Measurements from ENCODE around the gene AKAP12.
"Not testable (repeated sequence)": the region's sequence is repeated elsewhere in the genome, so short reads cannot be mapped to it uniquely, and the experiment has no call there.

Gene AKAP12

DNA sequence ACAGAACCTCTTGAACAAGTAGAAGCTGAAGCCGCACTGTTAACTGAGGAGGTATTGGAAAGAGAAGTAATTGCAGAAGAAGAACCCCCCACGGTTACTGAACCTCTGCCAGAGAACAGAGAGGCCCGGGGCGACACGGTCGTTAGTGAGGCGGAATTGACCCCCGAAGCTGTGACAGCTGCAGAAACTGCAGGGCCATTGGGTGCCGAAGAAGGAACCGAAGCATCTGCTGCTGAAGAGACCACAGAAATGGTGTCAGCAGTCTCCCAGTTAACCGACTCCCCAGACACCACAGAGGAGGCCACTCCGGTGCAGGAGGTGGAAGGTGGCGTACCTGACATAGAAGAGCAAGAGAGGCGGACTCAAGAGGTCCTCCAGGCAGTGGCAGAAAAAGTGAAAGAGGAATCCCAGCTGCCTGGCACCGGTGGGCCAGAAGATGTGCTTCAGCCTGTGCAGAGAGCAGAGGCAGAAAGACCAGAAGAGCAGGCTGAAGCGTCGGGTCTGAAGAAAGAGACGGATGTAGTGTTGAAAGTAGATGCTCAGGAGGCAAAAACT, 111.5 kb downstream of the AKAP12 start:
- no peak for DNase-seq

DNA sequence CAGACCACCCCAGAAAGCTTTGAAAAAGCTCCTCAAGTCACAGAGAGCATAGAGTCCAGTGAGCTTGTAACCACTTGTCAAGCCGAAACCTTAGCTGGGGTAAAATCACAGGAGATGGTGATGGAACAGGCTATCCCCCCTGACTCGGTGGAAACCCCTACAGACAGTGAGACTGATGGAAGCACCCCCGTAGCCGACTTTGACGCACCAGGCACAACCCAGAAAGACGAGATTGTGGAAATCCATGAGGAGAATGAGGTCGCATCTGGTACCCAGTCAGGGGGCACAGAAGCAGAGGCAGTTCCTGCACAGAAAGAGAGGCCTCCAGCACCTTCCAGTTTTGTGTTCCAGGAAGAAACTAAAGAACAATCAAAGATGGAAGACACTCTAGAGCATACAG, 112.0 kb downstream of the AKAP12 start:
- no peak for DNase-seq

DNA sequence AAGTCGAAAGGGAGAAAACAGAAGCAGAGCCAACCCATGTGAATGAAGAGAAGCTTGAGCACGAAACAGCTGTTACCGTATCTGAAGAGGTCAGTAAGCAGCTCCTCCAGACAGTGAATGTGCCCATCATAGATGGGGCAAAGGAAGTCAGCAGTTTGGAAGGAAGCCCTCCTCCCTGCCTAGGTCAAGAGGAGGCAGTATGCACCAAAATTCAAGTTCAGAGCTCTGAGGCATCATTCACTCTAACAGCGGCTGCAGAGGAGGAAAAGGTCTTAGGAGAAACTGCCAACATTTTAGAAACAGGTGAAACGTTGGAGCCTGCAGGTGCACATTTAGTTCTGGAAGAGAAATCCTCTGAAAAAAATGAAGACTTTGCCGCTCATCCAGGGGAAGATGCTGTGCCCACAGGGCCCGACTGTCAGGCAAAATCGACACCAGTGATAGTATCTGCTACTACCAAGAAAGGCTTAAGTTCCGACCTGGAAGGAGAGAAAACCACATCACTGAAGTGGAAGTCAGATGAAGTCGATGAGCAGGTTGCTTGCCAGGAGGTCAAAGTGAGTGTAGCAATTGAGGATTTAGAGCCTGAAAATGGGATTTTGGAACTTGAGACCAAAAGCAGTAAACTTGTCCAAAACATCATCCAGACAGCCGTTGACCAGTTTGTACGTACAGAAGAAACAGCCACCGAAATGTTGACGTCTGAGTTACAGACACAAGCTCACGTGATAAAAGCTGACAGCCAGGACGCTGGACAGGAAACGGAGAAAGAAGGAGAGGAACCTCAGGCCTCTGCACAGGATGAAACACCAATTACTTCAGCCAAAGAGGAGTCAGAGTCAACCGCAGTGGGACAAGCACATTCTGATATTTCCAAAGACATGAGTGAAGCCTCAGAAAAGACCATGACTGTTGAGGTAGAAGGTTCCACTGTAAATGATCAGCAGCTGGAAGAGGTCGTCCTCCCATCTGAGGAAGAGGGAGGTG, 112.9 kb downstream of the AKAP12 start:
- DNase-seq: no peak

DNA sequence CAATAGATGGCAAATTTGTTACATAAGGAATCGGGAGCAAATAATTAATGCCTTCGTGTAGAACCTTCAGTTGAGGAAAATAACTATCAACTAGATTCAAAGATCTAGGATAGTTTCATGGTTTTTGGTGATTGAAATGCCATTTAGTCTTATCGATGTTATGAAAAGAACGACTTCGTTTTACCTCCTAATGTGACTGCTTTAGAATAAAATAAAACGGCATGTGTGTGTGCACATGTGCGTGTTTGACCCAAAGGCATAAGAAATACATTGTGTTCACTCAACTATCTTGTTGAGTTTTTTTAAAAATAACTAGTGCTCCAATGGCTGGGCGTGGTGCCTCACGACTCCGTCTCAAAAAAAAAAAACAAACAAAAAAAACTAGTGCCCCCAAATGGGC, 114.0 kb downstream of the AKAP12 start:
- no peak for DNase-seq

DNA sequence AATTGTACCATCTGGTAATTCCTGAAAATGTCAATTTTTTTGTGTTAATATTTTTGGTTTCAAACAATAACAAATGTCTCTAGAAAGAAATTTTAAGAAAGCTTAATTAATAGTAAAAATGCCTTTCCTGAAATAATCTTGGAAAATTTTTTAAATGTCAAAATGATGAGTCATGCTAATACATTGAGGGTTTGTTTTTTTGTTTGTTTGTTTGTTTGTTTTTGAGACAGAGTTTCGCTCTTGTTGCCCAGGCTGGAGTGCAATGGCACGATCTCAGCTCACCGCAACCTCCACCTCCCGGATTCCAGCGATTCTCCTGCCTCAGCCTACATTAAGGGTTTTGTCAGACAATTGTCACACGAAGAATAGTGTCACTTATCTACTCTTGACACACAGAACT, 117.2 kb downstream of the AKAP12 start:
- not testable (repeated sequence) for DNase-seq

DNA sequence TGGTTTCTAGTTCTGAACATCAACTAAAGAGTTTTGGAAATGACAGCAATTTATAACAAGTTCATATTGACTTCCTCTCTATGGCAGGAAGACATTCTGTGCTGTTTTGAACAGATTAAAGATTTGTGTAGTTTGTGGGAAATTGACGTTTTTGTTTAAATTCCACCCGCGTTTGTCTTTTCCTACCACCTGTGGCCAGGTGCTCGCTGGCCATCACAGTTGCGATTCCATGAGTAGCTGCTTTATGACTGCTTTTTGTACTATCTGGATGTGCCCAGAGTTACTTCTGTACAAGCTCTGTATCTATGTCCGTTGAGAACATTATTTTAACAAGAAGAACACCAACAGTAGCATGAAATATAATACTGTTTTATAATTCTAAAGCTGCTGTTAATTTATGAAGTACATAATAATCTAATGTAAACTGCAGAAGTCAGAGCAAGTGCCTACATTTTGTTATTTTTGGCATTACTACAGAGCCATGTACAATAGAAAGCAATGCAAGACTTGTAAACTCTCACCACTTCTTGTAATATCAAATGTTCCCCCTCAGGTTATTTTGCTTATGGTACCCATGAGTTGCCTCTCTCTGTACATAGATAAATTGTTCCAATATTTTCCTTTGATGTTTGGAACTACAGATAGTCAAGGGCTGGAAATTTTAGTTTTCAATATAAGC, 118.1 kb downstream of the AKAP12 start:
- DNase-seq: no peak

DNA sequence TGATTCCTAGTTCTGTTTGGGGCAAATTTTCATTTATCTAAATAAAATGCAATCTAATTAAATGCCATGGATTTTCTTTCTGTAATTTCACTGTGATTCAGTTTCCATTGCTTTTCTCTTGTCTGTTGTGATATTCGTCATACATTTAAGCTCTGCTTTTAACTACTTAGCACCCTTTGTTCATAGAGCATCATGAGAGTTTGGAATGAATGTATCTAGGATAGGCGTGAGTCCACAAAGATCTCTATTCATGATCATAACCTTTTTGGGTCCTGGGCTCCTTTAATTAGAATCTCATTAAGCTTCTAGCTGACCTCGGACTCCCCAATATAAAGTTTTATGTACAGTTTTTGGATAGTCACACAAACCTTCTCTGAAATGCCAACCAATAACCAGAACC, 118.7 kb downstream of the AKAP12 start:
- DNase-seq: no peak

DNA sequence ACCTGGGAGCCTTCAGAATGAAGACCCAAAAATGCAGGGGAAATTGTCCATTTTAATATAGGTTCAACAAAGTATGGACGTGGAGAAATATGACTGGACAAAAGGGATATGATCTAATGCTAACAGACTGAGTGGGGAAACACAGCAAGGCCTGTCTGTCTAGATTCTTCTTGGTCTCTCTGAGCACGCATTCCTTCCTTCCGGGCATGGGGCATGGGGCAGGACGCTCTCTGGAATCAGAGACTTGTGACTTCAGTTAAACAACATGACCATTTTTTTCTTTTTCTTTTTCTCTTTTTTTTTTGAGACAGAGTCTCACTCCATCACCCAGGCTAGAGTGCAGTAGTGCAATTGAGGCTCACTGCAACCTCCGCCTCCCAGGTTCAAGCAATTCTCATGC, 119.7 kb downstream of the AKAP12 start:
- DNase-seq: no peak

DNA sequence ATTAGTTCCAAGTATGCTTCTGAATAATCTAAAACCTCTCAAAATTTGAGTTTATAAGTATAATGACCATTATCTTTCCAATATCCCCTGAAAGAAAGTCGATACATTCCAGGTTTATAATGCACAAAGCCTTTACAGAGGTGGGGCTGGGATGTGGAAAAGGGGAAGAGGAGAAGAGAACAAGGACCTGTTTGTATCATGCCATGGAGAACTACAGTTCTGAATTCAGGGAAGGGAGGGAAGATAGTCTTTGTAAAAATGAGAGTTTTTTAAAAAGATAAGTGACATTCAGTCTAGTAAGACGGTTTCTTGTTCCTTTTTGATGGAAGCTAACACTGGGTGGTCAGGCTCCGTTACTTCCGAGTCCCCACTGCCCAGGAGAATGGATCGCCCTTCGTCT, 125.5 kb downstream of the AKAP12 start:
- DNase-seq: no peak

DNA sequence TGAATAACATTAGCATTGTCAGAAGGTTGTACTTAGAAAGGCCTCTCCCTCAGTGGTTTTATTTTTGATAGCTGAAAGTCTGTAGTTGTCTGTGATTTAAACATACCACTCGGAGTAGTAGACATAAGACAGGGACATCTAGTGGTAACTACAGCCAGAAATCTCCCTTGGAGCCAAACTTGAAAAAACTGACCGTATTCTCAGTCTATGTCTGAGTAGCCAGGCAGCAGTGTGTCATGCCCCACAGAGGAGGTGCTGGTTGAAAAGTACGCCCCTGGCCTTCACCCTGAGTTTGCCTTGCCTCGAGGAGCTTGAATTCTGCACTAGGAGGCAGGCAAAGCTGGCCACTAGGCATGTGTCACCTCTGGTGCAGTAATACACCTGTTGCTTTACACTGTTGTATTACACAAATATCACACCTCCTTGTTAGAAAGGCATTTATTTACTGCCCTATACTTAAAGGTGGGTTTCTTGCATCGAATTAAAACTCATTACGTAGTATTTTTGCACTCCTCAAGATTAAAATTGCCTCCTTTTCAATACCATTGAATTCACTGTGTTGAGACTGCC, 130.8 kb downstream of the AKAP12 start:
- no peak for DNase-seq

DNA sequence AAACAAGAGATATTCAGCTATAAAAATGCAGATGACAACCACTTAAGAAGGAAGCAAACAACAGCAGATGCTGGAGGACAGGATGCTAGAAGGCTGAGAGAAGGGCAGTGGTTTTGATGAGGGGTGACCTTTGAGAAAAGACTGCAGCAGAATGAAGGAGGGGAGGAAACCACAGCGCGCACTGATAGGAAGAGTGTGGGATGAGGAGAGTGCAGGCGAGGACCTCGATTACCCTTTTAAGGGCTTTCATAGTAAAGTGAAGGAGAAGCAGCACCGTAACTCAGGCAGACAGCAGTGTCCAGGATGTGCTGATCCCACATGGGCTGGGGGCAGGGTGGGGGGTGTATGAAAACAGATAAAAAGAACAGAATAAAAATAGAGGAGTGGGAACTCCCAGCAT, 132.4 kb downstream of the AKAP12 start:
- no peak for DNase-seq

DNA sequence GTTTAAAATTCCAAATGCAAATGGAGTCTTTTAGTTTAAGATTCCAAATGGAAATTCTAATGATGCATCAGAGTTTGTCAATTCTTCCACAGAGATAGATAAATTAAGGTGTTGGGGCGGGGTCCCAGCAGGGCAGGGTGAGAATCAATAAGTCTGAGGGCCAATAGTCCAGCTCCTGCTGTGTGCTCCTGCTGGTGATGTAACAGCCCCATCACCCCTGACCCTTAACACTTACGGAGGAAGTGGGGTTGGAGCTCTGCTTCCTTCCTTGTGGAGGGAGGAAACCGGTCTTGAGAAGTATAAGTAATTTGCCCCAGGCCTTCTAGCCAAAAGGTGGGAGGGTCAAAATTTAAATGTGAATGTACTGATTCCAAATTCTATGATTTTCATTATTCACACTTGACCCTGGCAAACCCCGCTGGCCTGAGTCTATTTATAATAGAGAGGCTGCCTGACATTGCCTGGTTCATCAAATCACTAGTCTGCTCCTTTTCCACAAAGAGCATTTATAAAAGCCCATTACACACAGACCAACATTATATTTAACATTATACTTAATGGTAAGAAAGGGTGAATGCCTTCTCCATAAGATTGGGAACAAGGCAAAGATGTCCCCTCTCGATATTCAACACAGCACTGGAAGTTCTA, 134.4 kb downstream of the AKAP12 start:
- no peak for DNase-seq

DNA sequence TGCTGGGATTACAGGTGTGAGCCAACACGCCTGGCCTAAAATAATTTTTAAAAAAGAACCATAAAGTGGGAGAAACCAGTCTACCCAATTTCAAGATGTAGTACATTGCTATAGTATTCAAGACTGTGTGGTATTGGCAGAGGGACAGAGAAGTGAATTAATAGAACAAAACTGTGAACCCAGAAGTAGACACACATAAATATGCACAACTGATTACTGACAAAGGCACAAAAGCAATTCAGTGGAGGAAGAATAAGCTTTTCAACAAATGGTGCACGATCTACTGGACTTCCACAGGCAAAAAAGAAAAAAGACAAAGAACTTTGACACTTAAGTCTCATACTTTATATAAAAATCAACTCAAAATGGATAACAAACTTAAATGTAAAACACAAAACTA, 136.1 kb downstream of the AKAP12 start:
- DNase-seq: no peak

DNA sequence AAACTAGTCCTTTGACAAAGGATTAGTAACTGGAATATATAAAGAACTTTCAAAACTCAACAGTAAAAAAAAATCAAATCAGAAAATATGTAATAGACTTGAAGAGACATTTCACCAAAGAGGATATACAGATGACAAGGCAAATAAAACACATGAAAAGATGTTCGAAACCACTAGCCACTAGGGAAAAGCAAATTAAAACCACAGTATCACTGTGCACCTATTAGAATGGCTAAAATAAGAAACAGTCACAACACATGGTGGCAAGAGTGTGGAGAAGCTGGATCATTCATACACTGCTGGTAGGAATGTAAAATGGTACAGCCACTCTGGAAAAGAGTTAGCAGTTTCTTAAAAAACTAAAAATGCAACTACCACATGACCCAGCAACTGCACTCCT, 136.7 kb downstream of the AKAP12 start:
- DNase-seq: no peak

DNA sequence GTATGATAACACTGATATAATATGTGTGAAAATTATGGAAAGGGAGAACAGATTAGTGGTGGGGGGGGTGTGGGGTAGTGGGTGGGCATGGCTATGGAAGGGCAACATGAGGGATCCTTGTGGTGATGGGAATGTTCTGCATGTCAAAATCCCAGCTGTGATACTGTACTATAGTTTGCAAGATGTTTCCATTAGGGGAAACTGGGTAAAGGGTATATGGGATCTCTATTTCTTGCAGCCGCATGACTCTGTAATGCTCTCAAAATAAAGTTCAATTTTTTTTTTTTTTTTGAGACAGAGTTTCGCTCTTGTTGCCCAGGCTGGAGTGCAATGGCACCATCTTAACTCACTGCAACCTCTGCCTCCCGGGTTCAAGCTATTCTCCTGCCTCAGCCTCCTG, 137.3 kb downstream of the AKAP12 start:
- no peak for DNase-seq

DNA sequence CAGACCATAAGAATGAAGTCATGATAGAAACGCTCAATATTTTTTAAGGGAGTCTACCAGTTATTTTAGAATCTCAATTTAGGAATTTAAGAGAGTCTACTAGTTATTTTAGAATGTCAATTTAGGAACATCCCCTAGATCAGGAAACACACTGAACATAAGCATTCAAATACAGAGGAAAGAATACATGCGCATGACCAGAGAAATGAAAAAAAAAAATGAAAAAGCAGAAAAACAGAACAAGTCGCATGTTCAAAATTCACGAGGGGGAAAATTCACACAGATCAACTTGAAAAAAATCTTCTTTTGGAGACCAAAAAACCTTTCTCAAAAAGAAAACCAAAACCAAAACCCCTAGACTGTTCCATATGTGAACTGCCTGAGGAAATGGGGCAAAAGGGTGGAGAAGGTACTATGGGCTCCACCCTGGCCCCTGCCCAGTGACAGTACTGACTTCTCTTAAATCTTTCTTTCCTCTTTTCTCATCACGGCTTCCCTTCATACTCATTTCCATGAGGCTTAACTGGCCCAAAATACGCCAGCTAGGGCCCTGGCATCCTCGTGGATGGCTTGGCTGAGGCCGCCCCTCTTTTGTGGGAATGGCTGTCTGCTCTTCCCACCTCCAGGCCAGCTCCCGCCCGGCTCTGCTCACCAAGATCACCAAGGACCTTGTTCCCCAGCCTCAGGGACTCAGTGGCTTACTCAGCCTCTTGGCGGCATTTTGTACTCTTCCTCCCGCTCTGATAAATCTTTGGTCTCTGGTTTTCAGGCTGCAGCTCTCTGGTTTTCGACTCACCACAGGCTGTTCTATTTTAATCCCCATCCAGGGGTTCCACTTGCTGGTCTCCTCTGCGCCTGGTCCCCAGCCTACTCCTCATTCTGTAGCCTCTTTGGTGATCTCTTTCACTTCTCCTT, 140.4 kb downstream of the AKAP12 start:
- no peak for DNase-seq

DNA sequence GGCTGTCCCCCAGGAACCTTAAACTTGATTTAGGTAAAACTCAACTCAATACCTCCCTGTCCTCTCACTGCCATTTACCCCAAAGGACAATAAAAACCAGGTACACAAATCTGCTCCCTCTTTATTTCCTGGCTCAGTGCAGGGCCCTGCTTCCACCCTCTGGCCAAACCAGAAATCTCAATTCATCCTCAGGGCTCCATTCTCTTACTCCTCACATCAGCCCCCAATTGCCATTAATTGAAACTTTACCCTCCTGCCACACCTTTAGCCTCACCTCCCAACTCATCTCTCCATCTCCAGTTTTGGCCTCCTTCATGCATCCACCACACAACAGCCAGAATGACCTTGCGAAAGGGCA, 141.1 kb downstream of the AKAP12 start:
- DNase-seq: no peak

DNA sequence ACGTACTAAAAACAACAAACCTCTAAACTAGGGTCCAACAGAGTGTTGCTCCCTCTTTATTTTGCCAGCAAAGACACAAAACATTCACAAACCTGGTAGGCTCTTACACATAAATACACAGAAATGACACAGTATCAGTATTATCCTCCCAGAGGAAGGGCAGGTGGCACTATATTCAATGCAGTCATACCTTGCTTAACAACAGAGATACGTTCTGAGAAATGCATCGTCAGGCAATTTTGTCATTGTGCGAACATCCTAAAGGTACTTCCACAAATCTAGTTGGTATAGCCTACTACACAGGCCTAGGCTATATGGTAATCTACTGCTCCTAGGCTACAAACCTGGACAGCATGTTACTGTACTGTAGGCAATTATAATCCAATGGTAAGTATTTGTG, 142.0 kb downstream of the AKAP12 start:
- no peak for DNase-seq

DNA sequence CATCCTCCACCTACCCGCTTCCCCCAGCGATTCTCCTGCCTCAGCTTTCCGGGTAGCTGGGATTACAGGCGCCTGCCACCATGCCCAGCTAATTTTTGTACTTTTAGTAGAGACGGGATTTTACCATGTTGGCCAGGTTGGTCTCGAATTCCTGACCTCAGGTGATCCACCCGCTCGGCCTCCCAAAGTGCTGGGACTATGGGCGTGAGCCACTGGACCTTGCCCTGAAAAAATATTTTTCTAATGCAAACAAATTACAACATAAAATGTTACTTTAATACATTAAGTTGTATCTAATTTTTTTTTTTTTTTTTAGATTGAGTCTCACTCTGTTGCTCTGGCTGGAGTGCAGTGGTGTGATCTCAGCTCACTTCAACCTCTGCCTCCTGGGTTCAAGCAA, 142.9 kb downstream of the AKAP12 start:
- DNase-seq: not testable (repeated sequence)

DNA sequence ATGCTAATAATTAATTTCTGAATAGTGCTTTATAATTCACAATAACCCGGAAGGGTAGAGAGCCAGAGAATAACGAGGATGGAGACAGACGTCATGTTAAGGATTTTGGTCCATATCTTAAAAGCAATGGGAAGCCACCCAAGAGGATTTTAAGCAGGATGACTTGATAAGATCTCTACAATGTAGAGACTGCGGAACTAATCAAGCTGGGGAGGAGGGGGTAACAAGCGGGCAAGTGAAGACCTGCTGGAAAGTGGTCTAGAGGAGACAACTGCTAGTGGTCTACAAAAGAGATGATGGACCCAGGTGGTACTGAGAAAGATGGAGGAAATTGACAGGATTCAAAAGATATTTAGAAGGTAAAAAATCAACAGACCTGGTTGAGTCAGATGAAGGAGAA, 144.4 kb downstream of the AKAP12 start:
- no peak for DNase-seq

DNA sequence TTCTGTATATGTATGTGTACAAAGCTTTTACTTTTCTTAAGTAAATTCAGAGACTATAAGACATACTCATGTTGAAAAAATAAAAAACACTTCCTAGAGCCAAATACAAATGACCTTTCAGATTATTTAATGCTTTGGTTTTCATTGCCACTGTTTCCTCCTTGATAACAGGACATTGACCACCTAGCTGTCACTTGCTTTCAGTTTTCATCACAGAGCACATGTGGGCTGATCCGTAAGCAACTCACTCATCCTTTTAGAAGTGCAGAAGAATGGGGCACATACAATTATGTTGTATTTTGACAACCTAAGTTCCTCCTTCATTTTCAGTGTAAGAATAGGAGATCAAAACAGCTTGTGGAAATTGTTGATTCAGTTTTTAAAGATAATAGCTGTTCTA, 145.4 kb downstream of the AKAP12 start:
- no peak for DNase-seq
